ENCODE results near the gene BHLHA15. TPM values are rescaled to one million over a fixed set of nuclear protein-coding genes. Genes with fewer than 3 reads are reported as not detected.

BHLHA15 gene
- total and polyA plus RNA-seq, 9 of the 15 experiments (the other 6 are each of a cell fraction or from before 2014, with no cell fraction given) = 0.22 to 2.0 (median 1.1) TPM; not detected in 4

DNA sequence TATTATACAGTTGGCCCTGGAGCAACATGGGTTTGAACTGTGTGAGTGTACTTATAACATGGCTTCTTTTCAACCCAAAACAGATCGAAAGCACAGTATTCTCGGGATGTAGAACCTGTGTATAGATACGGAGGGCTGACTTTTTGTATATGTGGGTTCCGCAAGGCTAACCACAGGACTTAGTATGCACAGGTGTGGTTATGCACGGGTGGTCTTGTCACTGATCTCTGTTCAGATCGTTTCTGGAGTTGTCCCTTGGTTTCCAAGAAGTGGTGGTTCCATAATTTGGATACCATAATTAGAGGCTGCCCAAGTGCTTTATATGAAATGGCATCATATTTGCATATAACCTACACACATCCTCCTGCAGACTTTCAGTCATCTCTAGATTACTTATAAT lies 10.9 kb upstream of the BHLHA15 start:
- TF ChIP-seq, protein P1, sequence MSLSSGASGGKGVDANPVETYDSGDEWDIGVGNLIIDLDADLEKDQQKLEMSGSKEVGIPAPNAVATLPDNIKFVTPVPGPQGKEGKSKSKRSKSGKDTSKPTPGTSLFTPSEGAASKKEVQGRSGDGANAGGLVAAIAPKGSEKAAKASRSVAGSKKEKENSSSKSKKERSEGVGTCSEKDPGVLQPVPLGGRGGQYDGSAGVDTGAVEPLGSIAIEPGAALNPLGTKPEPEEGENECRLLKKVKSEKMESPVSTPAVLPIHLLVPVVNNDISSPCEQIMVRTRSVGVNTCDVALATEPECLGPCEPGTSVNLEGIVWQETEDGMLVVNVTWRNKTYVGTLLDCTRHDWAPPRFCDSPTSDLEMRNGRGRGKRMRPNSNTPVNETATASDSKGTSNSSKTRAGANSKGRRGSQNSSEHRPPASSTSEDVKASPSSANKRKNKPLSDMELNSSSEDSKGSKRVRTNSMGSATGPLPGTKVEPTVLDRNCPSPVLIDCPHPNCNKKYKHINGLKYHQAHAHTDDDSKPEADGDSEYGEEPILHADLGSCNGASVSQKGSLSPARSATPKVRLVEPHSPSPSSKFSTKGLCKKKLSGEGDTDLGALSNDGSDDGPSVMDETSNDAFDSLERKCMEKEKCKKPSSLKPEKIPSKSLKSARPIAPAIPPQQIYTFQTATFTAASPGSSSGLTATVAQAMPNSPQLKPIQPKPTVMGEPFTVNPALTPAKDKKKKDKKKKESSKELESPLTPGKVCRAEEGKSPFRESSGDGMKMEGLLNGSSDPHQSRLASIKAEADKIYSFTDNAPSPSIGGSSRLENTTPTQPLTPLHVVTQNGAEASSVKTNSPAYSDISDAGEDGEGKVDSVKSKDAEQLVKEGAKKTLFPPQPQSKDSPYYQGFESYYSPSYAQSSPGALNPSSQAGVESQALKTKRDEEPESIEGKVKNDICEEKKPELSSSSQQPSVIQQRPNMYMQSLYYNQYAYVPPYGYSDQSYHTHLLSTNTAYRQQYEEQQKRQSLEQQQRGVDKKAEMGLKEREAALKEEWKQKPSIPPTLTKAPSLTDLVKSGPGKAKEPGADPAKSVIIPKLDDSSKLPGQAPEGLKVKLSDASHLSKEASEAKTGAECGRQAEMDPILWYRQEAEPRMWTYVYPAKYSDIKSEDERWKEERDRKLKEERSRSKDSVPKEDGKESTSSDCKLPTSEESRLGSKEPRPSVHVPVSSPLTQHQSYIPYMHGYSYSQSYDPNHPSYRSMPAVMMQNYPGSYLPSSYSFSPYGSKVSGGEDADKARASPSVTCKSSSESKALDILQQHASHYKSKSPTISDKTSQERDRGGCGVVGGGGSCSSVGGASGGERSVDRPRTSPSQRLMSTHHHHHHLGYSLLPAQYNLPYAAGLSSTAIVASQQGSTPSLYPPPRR (CRISPR knock-in tag; IDR thresholded peaks at IDR 0.05; ENCODE audit: borderline replicate concordance) = no peak
- TF ChIP-seq RB1 (IDR thresholded peaks at IDR 0.05; ENCODE audit: low read depth) (no peak), ZNF24 (IDR thresholded peaks at IDR 0.05) (no peak), NUFIP1 (IDR thresholded peaks at IDR 0.05; ENCODE audit: partially characterized antibody) (no peak), HNRNPH1 (optimal IDR thresholded peaks at IDR 0.05; ENCODE audit: low read depth, low read length) (no peak), GATAD2B (IDR thresholded peaks at IDR 0.05; ENCODE audit: borderline replicate concordance) (no peak), CEBPG (CRISPR knock-in tag; IDR thresholded peaks at IDR 0.05) (no peak), CEBPG (tag; conservative IDR thresholded peaks at IDR 0.05 in 1 of 2, IDR thresholded peaks at IDR 0.05 in 1 of 2) (no peak), CREBBP (IDR thresholded peaks at IDR 0.05; ENCODE audit: low read depth, low read length) (no peak), POLR2H (tag; IDR thresholded peaks at IDR 0.05; ENCODE audit: low read depth) (no peak), RBFOX2 (IDR thresholded peaks at IDR 0.05; ENCODE audit: low read depth, low read length) (no peak), GTF2A2 (tag; IDR thresholded peaks at IDR 0.05) (no peak), PYGO2 (tag; IDR thresholded peaks at IDR 0.05) (no peak), NR1H2 (CRISPR knock-in tag; IDR thresholded peaks at IDR 0.05) (no peak), ZKSCAN8 (CRISPR knock-in tag; IDR thresholded peaks at IDR 0.05) (no peak), ZEB2 (IDR thresholded peaks at IDR 0.05) (no peak), NFE2 (IDR thresholded peaks at IDR 0.05; ENCODE audit: low read depth) (no peak), RAD21 (CRISPR knock-in tag; conservative IDR thresholded peaks at IDR 0.05 in 1 of 2, IDR thresholded peaks at IDR 0.05 in 1 of 2) (no peak)
- TF ChIP-seq, protein P2, sequence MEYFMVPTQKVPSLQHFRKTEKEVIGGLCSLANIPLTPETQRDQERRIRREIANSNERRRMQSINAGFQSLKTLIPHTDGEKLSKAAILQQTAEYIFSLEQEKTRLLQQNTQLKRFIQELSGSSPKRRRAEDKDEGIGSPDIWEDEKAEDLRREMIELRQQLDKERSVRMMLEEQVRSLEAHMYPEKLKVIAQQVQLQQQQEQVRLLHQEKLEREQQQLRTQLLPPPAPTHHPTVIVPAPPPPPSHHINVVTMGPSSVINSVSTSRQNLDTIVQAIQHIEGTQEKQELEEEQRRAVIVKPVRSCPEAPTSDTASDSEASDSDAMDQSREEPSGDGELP (CRISPR knock-in tag; IDR thresholded peaks at IDR 0.05; ENCODE audit: borderline replicate concordance) = no peak
- in situ Hi-C loops (cut with MboI) (no loop called here), intact Hi-C loops (cut with micrococcal nuclease) (no loop called here)
- 66% methylated on average over 6 of the region's 6 CpGs for WGBS (ENCODE audit: insufficient coverage, low coverage, missing lambda C conversion rate)
- peaks cover 0 to 19% of the 10 kb centered on the region in 2 experiments; a peak in 2 of 5 replicates for H3K4me1 ChIP-seq (replicated peaks in 1 of 2; ENCODE audit: control insufficient read depth in 2 of 2, insufficient read depth in 2 of 2, low read length in 2 of 2)
- no peaks in the 10 kb centered on the region for H3K79me2 ChIP-seq (ENCODE audit: control insufficient read depth, insufficient read depth, low read length)
- H3K36me3 ChIP-seq (ENCODE audit: control insufficient read depth, insufficient read depth, low read length) = peaks cover 25% of the 10 kb centered on the region; the same call in 2 of the 3 replicates
- no peak overlapping the region for H3K4me3 ChIP-seq
- FAIRE-seq = no peak
- no peak overlapping the region for H3K4me2 ChIP-seq (ENCODE audit: insufficient read depth, low read length)
- ChIA-PET CTCF (ENCODE audit: low intra/inter-chr PET ratio) (no interaction called here), POLR2A (no interaction called here)
- no peaks in the 10 kb centered on the region for H3K9me1 ChIP-seq (ENCODE audit: control insufficient read depth, insufficient read depth, low read length)
- no peak for DNase-seq (ENCODE audit: extremely low read depth in 1 of 4, low spot score in 3 of 4)
- no peaks in the 10 kb centered on the region for H3K9me3 ChIP-seq (replicated peaks; ENCODE audit: control insufficient read depth, insufficient read depth, low read depth, low read length)
- no peak for ATAC-seq
- no TSS peak for BruUV-seq (replicated peaks)
- no peaks in the 10 kb centered on the region for H3K27me3 ChIP-seq (ENCODE audit: control insufficient read depth in 2 of 2, insufficient read depth in 2 of 2, low read length in 2 of 2)
- H2AFZ ChIP-seq (ENCODE audit: low read depth, low read length) = no peak overlapping the region
- H4K20me1 ChIP-seq (replicated peaks; ENCODE audit: control insufficient read depth, insufficient read depth, low read length) = no peaks in the 10 kb centered on the region; the same call in 1 of the 2 replicates
- H3K9ac ChIP-seq (ENCODE audit: insufficient read depth in 1 of 2, low read depth in 2 of 2, low read length in 2 of 2) = no peak overlapping the region
- no peak overlapping the region for H3K27ac ChIP-seq (ENCODE audit: extremely low read depth, low read depth, low read length)

Data from K562 (cell line).